HepG2 (cell line): ENCODE measurements around the gene KIAA2012. TPM values are rescaled to one million over a fixed set of nuclear protein-coding genes. Genes with fewer than 3 reads are reported as not detected.

Source experiments
- KDM3A ChIP-seq: IDR thresholded peaks from 2 replicates; pipeline ENCODE4 v1.6.1; 2018; ENCODE audit warnings: low read depth, missing compliant biosample characterization
- NRL ChIP-seq: sonication (generic); formaldehyde crosslinking; IDR thresholded peaks from 2 replicates; pipeline ENCODE4 v1.5.0; 2020; ENCODE audit warnings: missing genetic modification reagents, mild to moderate bottlenecking, moderate library complexity, borderline replicate concordance
- SNAPC2 ChIP-seq: sonication (generic); formaldehyde crosslinking; IDR thresholded peaks from 2 replicates; pipeline ENCODE4 v1.8.1; 2022; ENCODE audit warnings: mild to moderate bottlenecking, missing genetic modification reagents
- TCF12 ChIP-seq, 2 experiments: fragments of 450-650 bp in 1 of 2; sonication (generic) in 1 of 2; formaldehyde crosslinking in 1 of 2; IDR thresholded peaks; 2 replicates each; pipeline versions ENCODE4 v1.6.1 to v1.8.0; 2017 to 2022; ENCODE audit warnings: antibody characterized with exemption in 1 of 2, mild to moderate bottlenecking in 1 of 2, missing genetic modification reagents in 1 of 2, moderate library complexity in 1 of 2
- YEATS4 ChIP-seq: sonication (generic); formaldehyde crosslinking; IDR thresholded peaks from 2 replicates; pipeline ENCODE4 v1.4.0; 2020; ENCODE audit warnings: missing genetic modification reagents, borderline replicate concordance
- ZNF558 ChIP-seq: sonication (generic); formaldehyde crosslinking; IDR thresholded peaks from 2 replicates; pipeline ENCODE4 v1.9.0; 2022; ENCODE audit warnings: mild to moderate bottlenecking, missing genetic modification reagents, borderline replicate concordance
- ZNF607 ChIP-seq: sonication (generic); formaldehyde crosslinking; IDR thresholded peaks from 2 replicates; pipeline ENCODE4 v1.5.1; 2020; ENCODE audit warnings: missing genetic modification reagents, mild to moderate bottlenecking, borderline replicate concordance
- polyA plus RNA-seq, 8 experiments: library from polyadenylated mRNA; depleted of rRNA in 3 of 8; stranded (reverse) in 7 of 8; unstranded in 1 of 8; fragments of >200 nt; fragmentation: Illumina TruSeq in 4 of 8; extraction: Trizol in 4 of 8; gene quantifications; 2 replicates each; pipeline versions ENCODE4 v1.2.1 to v1.2.3, GENCODE V29; 2011 to 2016; ENCODE audit warnings: low read depth in 4 of 8, missing spikeins in 1 of 8, mixed read lengths in 1 of 8; ENCODE audit not compliant: insufficient read depth in 1 of 8
- total RNA-seq, 5 experiments: library from RNA; depleted of rRNA; stranded (reverse); fragments of >200 nt; fragmentation: Illumina TruSeq; extraction: Trizol; gene quantifications; 2 replicates each; pipeline ENCODE4 v1.2.3, GENCODE V29; 2016; ENCODE audit warnings: low read depth in 1 of 5
- TF ChIP-seq, protein P1 (sequence below): sonication (generic); formaldehyde crosslinking; IDR thresholded peaks from 2 replicates; pipeline ENCODE4 v1.8.0; 2022; ENCODE audit warnings: missing genetic modification reagents, mild to moderate bottlenecking, borderline replicate concordance
- TF ChIP-seq, protein P2 (sequence below): sonication (generic); formaldehyde crosslinking; IDR thresholded peaks from 2 replicates; pipeline ENCODE4 v1.4.0; 2020; ENCODE audit warnings: low read depth, mild to moderate bottlenecking, missing genetic modification reagents
- TF ChIP-seq, protein P3 (sequence below): sonication (generic); formaldehyde crosslinking; IDR thresholded peaks from 2 replicates; pipeline ENCODE4 v1.5.0; 2020; ENCODE audit warnings: missing genetic modification reagents
- TF ChIP-seq, protein P4 (sequence below): sonication (generic); formaldehyde crosslinking; conservative IDR thresholded peaks from 2 replicates; pipeline ENCODE4 v1.4.0; 2020; ENCODE audit warnings: mild to moderate bottlenecking, missing genetic modification reagents, moderate library complexity

KIAA2012 gene
- total and polyA plus RNA-seq, 2 of the 13 experiments (the other 11 are each of a cell fraction or from before 2014, with no cell fraction given): not detected

DNA sequence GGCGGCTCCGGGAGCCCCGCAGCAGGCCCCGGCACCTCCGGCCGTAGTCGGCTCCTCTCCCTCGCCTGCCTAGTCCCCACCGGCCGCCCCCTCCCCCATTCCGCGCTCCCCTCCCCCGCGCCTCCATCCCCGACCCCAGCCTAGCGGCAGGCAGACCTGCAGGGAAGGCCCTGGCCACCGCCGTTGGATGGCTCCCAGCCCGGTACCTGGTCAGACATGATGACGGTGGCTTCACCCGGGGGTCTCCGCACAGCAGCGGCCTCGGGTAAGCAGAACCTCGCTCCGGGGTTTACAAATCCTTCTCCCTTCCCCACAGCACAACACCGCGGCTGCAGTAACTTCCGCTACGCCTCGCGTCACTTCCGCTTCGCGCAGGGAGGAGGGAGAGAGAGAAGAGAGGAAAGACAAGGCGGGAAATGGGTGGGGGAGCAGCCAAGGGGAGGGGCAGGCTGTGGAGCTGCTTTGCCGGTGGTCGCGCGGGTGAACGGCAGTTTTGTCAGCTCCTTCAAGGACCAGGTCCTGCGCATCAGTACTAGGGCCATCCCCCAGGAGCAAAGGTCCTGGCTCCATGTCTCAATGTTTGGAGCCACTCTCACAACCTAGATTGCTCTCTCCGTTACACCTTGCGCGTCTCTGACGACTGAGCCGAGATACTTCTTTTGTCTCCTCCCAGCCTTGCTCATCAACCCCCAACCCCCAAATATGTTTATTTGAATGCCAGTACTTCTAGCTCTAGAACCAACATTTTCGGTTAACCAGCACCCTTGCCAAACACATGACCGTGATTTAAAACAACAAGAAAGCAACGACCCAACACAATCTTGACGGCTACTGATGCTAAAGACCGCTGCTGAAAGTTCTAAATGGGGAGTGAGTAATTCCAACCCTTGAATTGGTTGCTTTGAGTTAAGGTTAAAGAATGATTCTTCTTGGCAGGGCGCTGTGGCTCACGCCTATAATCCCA, 165.5 kb downstream of the KIAA2012 start, which contains the start of gene SUMO1 (continued):
- TF ChIP-seq, protein P1, sequence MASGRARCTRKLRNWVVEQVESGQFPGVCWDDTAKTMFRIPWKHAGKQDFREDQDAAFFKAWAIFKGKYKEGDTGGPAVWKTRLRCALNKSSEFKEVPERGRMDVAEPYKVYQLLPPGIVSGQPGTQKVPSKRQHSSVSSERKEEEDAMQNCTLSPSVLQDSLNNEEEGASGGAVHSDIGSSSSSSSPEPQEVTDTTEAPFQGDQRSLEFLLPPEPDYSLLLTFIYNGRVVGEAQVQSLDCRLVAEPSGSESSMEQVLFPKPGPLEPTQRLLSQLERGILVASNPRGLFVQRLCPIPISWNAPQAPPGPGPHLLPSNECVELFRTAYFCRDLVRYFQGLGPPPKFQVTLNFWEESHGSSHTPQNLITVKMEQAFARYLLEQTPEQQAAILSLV (CRISPR knock-in tag): peak; percentile 45; the same call in 1 of the 2 replicates
- peak; percentile 38; the same call in 1 of the 2 replicates for TF ChIP-seq NRL (CRISPR knock-in tag)
- TF ChIP-seq TCF12 (IDR thresholded peaks at IDR 0.05): no peak
- peak; percentile 93; the same call in 1 of the 2 replicates for TF ChIP-seq TCF12 (CRISPR knock-in tag; IDR thresholded peaks at IDR 0.05)
- peak; percentile 93 for TF ChIP-seq YEATS4 (CRISPR knock-in tag)
- TF ChIP-seq, protein P2, sequence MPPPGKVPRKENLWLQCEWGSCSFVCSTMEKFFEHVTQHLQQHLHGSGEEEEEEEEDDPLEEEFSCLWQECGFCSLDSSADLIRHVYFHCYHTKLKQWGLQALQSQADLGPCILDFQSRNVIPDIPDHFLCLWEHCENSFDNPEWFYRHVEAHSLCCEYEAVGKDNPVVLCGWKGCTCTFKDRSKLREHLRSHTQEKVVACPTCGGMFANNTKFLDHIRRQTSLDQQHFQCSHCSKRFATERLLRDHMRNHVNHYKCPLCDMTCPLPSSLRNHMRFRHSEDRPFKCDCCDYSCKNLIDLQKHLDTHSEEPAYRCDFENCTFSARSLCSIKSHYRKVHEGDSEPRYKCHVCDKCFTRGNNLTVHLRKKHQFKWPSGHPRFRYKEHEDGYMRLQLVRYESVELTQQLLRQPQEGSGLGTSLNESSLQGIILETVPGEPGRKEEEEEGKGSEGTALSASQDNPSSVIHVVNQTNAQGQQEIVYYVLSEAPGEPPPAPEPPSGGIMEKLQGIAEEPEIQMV (CRISPR knock-in tag): peak; percentile 76; the same call in 1 of the 2 replicates
- TF ChIP-seq ZNF558 (CRISPR knock-in tag): peak; percentile 87
- TF ChIP-seq ZNF607 (CRISPR knock-in tag): peak; percentile 53
- TF ChIP-seq, protein P3, sequence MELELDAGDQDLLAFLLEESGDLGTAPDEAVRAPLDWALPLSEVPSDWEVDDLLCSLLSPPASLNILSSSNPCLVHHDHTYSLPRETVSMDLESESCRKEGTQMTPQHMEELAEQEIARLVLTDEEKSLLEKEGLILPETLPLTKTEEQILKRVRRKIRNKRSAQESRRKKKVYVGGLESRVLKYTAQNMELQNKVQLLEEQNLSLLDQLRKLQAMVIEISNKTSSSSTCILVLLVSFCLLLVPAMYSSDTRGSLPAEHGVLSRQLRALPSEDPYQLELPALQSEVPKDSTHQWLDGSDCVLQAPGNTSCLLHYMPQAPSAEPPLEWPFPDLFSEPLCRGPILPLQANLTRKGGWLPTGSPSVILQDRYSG: peak; percentile 69; the same call in 1 of the 2 replicates
- TF ChIP-seq, protein P4, sequence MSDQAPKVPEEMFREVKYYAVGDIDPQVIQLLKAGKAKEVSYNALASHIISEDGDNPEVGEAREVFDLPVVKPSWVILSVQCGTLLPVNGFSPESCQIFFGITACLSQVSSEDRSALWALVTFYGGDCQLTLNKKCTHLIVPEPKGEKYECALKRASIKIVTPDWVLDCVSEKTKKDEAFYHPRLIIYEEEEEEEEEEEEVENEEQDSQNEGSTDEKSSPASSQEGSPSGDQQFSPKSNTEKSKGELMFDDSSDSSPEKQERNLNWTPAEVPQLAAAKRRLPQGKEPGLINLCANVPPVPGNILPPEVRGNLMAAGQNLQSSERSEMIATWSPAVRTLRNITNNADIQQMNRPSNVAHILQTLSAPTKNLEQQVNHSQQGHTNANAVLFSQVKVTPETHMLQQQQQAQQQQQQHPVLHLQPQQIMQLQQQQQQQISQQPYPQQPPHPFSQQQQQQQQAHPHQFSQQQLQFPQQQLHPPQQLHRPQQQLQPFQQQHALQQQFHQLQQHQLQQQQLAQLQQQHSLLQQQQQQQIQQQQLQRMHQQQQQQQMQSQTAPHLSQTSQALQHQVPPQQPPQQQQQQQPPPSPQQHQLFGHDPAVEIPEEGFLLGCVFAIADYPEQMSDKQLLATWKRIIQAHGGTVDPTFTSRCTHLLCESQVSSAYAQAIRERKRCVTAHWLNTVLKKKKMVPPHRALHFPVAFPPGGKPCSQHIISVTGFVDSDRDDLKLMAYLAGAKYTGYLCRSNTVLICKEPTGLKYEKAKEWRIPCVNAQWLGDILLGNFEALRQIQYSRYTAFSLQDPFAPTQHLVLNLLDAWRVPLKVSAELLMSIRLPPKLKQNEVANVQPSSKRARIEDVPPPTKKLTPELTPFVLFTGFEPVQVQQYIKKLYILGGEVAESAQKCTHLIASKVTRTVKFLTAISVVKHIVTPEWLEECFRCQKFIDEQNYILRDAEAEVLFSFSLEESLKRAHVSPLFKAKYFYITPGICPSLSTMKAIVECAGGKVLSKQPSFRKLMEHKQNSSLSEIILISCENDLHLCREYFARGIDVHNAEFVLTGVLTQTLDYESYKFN (CRISPR knock-in tag): peak; percentile 39; the same call in 1 of the 2 replicates
- TF ChIP-seq SNAPC2: peak; percentile 93
- TF ChIP-seq KDM3A (CRISPR knock-in tag): peak; percentile 84
- TF ChIP-seq, all 625 proteins: peak for 321
